ENCODE results near the gene GTSE1. TPM values are rescaled to one million over a fixed set of nuclear protein-coding genes. Genes with fewer than 3 reads are reported as not detected.
"Not testable (repeated sequence)": the region's sequence is repeated elsewhere in the genome, so short reads cannot be mapped to it uniquely, and the experiment has no call there.

The GTSE1 gene
- polyA plus RNA-seq, 1 of the 3 experiments (the other 2 are of a cell fraction) = 12.2 TPM

DNA sequence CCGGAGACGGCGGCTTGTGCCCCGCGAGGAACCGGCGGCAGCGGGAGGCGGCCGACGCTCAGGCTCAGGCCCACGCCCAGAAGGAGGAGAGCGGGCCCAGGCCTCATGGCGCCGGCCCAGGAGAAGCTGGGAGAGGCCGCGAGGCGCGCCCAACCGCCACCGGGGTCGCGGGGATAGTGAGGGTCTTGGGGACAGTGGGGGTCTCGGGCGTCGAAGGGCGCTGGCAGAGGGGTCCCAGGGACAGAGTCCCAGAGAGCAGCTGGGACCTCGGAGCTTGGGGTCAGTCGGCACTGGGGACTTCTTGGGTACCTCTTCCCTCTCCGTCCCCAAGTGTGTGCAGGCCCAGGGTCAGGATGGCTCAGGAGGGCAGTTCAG lies 33.5 kb upstream of the GTSE1 start, which contains the start of gene PKDREJ (continued):
- TF ChIP-seq, protein P1, sequence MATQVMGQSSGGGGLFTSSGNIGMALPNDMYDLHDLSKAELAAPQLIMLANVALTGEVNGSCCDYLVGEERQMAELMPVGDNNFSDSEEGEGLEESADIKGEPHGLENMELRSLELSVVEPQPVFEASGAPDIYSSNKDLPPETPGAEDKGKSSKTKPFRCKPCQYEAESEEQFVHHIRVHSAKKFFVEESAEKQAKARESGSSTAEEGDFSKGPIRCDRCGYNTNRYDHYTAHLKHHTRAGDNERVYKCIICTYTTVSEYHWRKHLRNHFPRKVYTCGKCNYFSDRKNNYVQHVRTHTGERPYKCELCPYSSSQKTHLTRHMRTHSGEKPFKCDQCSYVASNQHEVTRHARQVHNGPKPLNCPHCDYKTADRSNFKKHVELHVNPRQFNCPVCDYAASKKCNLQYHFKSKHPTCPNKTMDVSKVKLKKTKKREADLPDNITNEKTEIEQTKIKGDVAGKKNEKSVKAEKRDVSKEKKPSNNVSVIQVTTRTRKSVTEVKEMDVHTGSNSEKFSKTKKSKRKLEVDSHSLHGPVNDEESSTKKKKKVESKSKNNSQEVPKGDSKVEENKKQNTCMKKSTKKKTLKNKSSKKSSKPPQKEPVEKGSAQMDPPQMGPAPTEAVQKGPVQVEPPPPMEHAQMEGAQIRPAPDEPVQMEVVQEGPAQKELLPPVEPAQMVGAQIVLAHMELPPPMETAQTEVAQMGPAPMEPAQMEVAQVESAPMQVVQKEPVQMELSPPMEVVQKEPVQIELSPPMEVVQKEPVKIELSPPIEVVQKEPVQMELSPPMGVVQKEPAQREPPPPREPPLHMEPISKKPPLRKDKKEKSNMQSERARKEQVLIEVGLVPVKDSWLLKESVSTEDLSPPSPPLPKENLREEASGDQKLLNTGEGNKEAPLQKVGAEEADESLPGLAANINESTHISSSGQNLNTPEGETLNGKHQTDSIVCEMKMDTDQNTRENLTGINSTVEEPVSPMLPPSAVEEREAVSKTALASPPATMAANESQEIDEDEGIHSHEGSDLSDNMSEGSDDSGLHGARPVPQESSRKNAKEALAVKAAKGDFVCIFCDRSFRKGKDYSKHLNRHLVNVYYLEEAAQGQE (IDR thresholded peaks at IDR 0.05; ENCODE audit: low read depth, low read length) = no peak
- TF ChIP-seq, protein P2, sequence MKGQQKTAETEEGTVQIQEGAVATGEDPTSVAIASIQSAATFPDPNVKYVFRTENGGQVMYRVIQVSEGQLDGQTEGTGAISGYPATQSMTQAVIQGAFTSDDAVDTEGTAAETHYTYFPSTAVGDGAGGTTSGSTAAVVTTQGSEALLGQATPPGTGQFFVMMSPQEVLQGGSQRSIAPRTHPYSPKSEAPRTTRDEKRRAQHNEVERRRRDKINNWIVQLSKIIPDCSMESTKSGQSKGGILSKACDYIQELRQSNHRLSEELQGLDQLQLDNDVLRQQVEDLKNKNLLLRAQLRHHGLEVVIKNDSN (IDR thresholded peaks at IDR 0.05; ENCODE audit: borderline replicate concordance, low read depth) = no peak
- no peak for TF ChIP-seq TCF12 (IDR thresholded peaks at IDR 0.05)
- no peak for TF ChIP-seq RFX5 (IDR thresholded peaks at IDR 0.05; ENCODE audit: low read length)
- no peak for TF ChIP-seq RCOR1 (IDR thresholded peaks at IDR 0.05; ENCODE audit: low read length)

DNA sequence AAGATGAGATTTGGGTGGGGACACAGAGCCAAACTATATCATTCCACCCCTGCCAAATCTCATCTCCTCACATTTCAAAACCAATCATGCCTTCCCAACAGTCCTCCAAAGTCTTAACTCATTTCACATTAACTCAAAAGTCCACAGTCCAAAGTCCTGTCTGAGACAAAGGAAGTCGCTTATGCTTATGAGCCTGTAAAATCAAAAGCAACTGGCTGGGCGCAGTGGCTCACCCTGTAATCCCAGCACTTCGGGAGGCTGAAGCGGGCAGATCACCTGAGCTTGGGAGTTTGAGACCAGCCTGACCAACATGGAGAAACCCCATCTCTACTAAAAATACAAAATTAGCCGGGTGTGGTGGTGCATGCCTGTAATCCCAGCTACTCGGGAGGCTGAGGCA lies 32.1 kb upstream of the GTSE1 start:
- H3K36me3 ChIP-seq (replicated peaks in 1 of 2; ENCODE audit: control insufficient read depth in 1 of 2, insufficient read depth in 2 of 2, low read length in 1 of 2); H3K4me2 ChIP-seq; POLR2A ChIA-PET; H3K9me2 ChIP-seq; H3K27ac ChIP-seq (ENCODE audit: low read depth in 2 of 2, low read length in 1 of 2); H3K27me3 ChIP-seq (ENCODE audit: insufficient read depth); H2AFZ ChIP-seq (ENCODE audit: low read depth); H3K4me3 ChIP-seq (ENCODE audit: low read depth in 2 of 2, low read length in 1 of 2); DNase-seq; H3K9me3 ChIP-seq; H3F3A ChIP-seq (replicated peaks; ENCODE audit: insufficient read depth); H3K9ac ChIP-seq; CTCF ChIA-PET; H4K20me1 ChIP-seq (ENCODE audit: insufficient read depth): not testable (repeated sequence)
- 79% methylated on average over 6 of the region's 6 CpGs for WGBS (ENCODE audit: low lambda C conversion rate)
- H3K4me1 ChIP-seq (ENCODE audit: control insufficient read depth in 1 of 2, insufficient read depth in 2 of 2, low read depth in 1 of 2, low read length in 1 of 2) = peaks cover 0 to 12% of the 10 kb centered on the region in 2 experiments; a peak in 2 of 4 replicates
- H3K79me2 ChIP-seq (ENCODE audit: insufficient read depth) = peaks cover 16% of the 10 kb centered on the region

DNA sequence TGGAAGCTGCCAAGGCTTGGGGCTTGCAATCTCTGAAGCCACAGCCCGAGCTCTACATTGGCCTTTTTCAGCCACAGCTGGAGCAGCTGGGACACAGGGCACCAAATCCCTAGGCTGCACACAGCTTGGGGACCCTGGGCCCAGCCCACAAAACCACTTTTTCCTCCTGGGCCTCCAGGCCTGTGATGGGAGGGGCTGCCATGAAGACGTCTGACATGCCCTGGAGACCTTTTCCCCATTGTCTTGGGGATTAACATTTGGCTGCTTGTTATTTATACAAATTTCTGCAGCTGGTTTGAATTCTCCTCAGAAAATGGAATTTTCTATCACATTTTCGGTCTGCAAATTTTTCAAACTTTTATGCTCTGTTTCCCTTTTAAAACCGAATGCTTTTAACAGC lies 31.0 kb upstream of the GTSE1 start:
- H3K9ac ChIP-seq; H3K4me3 ChIP-seq (ENCODE audit: low read depth in 2 of 2, low read length in 1 of 2); H4K20me1 ChIP-seq (ENCODE audit: insufficient read depth); CTCF ChIA-PET; POLR2A ChIA-PET; H2AFZ ChIP-seq (ENCODE audit: low read depth); H3K27ac ChIP-seq (ENCODE audit: low read depth in 2 of 2, low read length in 1 of 2); DNase-seq; H3F3A ChIP-seq (replicated peaks; ENCODE audit: insufficient read depth); H3K4me2 ChIP-seq; H3K36me3 ChIP-seq (replicated peaks in 1 of 2; ENCODE audit: control insufficient read depth in 1 of 2, insufficient read depth in 2 of 2, low read length in 1 of 2); H3K9me2 ChIP-seq; H3K27me3 ChIP-seq (ENCODE audit: insufficient read depth); H3K9me3 ChIP-seq: not testable (repeated sequence)
- peaks cover 0 to 12% of the 10 kb centered on the region in 2 experiments; a peak in 2 of 4 replicates for H3K4me1 ChIP-seq (ENCODE audit: control insufficient read depth in 1 of 2, insufficient read depth in 2 of 2, low read depth in 1 of 2, low read length in 1 of 2)
- WGBS (ENCODE audit: low lambda C conversion rate) = 88% methylated on average over 4 of the region's 4 CpGs
- H3K79me2 ChIP-seq (ENCODE audit: insufficient read depth) = peaks cover 22% of the 10 kb centered on the region
